KOPT-K1 (cell line): ENCODE data around the gene CGB7.

Source experiments
- H3K27ac ChIP-seq: fragments of 200-600 bp; sonication (generic); 2 replicates; pipeline ENCODE4 v1.5.1; 2016; ENCODE audit warnings: antibody characterized with exemption, mild to moderate bottlenecking, low read depth, low read length; ENCODE audit not compliant: poor library complexity, severe bottlenecking
- H3K36me3 ChIP-seq: fragments of 200-600 bp; sonication (generic); 2 replicates; pipeline ENCODE4 v1.5.1; 2017; ENCODE audit warnings: antibody characterized with exemption, mild to moderate bottlenecking, low read length, moderate library complexity; ENCODE audit not compliant: insufficient read depth
- H3K9me3 ChIP-seq: fragments of 200-600 bp; sonication (generic); 2 replicates; pipeline ENCODE4 v1.5.1; 2017; ENCODE audit warnings: antibody characterized with exemption, low read length, mild to moderate bottlenecking; ENCODE audit not compliant: insufficient read depth, poor library complexity, severe bottlenecking

CGB7 gene

DNA sequence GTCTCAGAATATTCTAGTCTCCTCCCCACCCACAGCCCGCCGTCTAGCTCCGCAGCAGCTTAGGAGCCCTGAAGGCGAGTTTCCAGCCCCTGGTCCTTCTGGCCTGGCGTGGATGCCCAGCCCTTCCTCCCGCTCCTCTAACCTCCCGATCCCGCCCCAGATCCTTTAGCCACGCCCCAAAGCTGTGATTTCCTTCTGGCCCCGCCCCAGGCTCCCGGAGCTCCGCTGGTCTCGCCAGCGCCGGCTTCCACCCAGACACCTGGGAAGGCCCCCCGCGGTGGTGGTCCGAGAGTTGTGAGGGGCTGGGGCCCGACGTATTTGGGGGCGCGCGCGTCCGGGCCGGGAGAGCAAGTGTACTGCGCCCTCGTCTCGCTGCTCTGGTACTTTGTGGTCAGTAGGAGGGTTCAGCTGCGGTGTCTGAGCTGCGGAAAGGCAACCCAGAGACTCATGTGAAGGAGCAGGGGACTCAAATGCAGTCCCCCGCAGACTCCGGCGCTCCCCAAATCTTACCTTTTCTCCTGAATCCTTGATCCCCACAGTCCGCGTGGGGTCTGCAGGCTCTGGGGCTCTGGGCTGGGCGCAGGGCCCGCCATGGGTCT is at the start of gene CGB7:
CGB7 (minus strand) TSS at position 114 of the 599 bp plus-strand sequence. CDS start 2,374 bp downstream, outside the sequence.
- H3K36me3 ChIP-seq, result no peaks in the 10 kb centered on the region
- H3K9me3 ChIP-seq, result no peaks in the 10 kb centered on the region
- no peak within 1 kb of the TSS for H3K27ac ChIP-seq

DNA sequence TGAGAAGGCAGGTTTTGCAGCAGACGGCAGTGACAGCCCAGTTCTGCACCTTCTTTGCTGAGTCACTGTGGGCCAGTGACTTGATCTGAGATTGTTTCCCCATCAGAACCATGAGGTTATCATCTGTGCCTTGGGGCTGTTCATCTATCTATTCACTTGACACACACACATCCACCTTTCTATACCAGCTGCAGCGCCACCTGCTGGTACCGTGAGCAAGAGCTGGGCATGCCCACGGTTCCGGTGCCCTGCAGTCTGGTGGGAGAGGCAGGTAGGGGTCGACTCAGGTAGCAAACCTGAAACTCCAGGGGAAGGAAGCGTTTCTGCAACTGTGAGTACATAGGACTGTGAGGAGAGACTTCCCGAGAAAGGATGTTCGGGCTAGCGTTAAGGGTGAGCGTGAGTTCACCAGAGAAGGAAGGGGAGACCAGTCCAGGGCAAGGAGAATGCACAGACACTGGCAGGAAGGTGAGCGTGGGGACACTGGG is 49.1 kb upstream of the CGB7 start:
- Histone ChIP-seq H3K9me3 (no peaks in the 10 kb centered on the region), H3K36me3 (peaks cover 85% of the 10 kb centered on the region), H3K27ac (no peak overlapping the region)

DNA sequence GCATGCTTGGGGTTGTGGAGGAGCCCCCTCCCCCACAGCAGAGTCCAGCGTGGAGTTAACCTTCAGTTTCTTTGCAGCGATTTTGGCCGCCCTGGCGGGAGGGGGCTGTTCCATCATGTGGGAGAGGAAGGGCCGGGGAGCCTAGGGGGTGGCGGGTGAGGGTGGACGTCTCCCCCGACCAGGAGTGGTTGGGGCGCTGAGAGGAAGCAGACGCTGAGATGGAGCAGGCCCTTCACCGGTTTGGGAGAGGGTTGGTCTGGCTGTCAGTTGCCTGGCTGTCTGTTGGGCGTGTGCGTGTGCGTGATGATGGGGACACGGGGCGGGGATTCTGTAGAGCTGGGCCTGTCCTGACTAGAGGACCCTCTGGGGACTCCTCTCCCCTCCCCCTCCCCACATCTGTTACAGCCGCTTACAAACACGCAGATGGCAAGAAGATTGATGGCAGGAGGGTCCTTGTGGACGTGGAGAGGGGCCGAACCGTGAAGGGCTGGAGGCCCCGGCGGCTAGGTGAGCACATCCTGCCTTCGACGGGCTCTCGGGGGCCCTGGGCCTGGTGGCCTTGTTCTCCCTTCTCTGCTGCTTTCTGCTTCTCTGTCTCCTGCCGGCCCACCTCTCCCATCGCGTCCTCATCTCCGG is 46.8 kb upstream of the CGB7 start:
- Histone ChIP-seq H3K9me3 (no peaks in the 10 kb centered on the region), H3K36me3 (peaks cover 100% of the 10 kb centered on the region), H3K27ac (no peak overlapping the region)

GRCh38 chr19:49103331-49104085 is 46.0 kb upstream of the CGB7 start:
- no peak overlapping the region for H3K27ac ChIP-seq
- H3K36me3 ChIP-seq, result peaks cover 100% of the 10 kb centered on the region
- H3K9me3 ChIP-seq, result no peaks in the 10 kb centered on the region

GRCh38 chr19:49102303-49102702 is 44.8 kb upstream of the CGB7 start:
- Histone ChIP-seq H3K9me3 (no peaks in the 10 kb centered on the region), H3K36me3 (peaks cover 100% of the 10 kb centered on the region), H3K27ac (peak overlapping the region; percentile 6)

DNA sequence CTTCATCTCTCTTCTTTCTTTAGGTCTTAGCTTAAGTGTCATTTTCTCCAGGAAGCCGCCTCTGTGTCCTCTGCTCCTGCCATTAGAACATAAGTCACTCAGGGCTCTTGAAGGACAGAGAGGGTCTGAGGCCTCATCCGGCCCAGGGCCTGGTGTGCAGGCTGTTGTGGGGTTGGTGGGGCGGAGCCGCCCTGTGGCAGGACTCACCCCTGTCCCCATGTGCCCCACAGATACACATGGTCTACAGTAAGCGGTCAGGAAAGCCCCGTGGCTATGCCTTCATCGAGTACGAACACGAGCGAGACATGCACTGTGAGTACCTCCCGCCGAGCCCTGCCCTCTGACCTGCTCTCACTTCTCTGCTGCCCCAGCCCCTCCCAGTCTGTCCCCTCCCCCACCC is 43.6 kb upstream of the CGB7 start:
- no peak overlapping the region for H3K27ac ChIP-seq
- H3K36me3 ChIP-seq, result peaks cover 100% of the 10 kb centered on the region
- H3K9me3 ChIP-seq, result no peaks in the 10 kb centered on the region

DNA sequence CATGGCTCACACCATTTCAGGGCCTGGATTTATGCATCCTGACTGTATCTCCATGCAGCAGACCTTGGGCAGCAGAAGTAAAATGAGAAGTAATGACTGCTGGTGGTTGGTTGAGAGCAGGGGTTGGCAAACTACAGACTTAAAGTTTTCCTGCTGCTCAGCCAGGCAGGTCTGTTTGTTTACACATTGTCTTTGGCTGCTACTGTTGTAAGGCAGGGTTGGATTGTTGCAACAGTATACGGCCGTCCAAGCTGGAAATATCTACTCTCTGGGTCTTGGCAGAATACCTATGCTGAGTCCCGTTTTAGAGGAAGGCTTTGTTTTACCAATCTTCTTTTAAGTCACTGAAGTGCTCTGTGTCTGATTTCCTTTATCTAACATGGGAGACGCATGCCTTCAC is 41.2 kb upstream of the CGB7 start:
- H3K36me3 ChIP-seq, result peaks cover 100% of the 10 kb centered on the region
- H3K9me3 ChIP-seq, result no peaks in the 10 kb centered on the region
- peak overlapping the region; percentile 82 for H3K27ac ChIP-seq

DNA sequence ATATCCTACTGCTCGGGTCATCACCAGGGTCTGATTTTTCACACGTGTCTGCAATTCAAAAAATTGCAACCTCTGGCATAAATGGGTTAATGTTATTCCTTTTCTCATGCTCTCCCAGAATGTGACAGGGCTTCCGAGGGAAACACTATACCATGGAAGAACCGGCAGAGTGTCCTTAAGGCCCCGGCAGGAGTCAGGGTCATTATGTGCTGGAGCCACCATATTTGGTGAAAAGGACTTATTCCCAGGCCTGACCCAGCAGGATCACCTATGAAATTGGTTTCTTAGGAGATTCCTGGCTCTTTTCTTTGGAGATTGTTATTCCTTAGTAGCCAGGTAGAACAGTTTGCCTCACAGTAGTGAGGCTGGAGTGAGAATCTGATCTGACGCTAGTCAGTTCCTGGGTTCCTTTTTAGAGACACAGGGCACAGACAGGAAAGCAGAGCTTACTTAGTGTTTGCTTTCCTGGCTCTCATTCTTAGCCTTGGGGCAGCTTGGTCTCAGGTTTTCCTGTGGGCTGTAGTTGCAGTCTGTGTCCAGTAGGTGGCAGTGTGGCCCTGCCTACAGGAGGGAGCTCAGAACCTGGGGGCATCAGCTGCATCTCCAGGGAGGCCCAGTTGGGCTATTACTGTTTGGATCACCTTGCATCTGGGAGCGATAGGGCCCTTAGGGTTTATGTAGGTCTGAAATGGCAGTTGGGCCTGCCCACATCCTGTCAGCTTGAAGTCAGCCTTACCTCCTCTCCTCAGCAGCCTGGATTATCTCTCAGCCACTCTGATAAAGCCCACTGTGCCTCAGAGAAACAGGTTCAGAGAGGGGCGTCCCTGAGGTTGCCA is 40.1 kb upstream of the CGB7 start:
- peaks cover 100% of the 10 kb centered on the region for H3K36me3 ChIP-seq
- peak overlapping the region; percentile 82 for H3K27ac ChIP-seq
- H3K9me3 ChIP-seq, result no peaks in the 10 kb centered on the region

GRCh38 chr19:49094505-49095482 is 37.2 kb upstream of the CGB7 start:
- Histone ChIP-seq H3K27ac (no peak overlapping the region), H3K36me3 (peaks cover 100% of the 10 kb centered on the region), H3K9me3 (no peaks in the 10 kb centered on the region)

DNA sequence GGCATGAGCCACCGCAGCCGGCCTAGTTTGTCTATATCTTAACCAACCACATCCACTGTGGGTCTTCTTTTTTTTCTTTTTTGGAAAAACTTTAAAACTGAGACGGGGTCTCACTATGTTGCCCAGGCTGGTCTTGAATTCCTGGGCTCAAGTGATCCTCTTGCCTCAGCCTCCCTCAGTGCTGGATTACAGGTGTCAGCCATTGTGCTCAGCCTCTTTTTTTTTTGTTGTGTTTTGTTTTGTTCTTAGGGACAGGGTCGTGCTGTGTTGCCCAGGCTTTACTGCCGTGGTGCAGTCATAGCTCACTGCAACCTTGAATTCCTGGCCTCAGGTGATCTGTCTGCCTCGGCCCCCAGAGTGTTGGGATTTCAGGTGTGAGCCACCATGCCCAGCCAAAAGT is 35.1 kb upstream of the CGB7 start:
- no peaks in the 10 kb centered on the region for H3K9me3 ChIP-seq
- peaks cover 98% of the 10 kb centered on the region for H3K36me3 ChIP-seq
- no peak overlapping the region for H3K27ac ChIP-seq

GRCh38 chr19:49091391-49092038 is 34.0 kb upstream of the CGB7 start:
- H3K27ac ChIP-seq, result no peak overlapping the region
- no peaks in the 10 kb centered on the region for H3K9me3 ChIP-seq
- H3K36me3 ChIP-seq, result peaks cover 98% of the 10 kb centered on the region

GRCh38 chr19:49086296-49086695 is 28.7 kb upstream of the CGB7 start:
- peak overlapping the region; percentile 87 for H3K27ac ChIP-seq
- no peaks in the 10 kb centered on the region for H3K9me3 ChIP-seq
- H3K36me3 ChIP-seq, result peaks cover 50% of the 10 kb centered on the region

DNA sequence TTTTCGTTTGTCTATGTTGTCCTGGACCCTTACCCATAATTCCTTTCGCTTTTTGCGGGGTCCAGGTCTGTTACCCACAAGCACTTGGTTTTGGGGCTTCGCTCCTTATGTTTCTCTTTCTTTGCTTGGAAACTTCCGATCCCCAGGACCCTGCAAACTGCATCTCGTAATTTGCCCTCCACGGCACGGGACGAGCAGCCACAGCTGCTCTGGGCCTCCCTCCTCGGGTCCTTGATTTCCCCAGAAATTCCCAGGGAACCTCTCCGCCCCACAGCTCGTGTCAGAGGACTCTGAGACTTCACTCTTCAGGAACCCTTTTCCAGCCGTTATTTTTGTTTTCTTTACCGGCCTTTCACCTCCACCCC is 28.3 kb upstream of the CGB7 start:
- H3K9me3 ChIP-seq, result no peaks in the 10 kb centered on the region
- H3K27ac ChIP-seq, result peak overlapping the region; percentile 87
- H3K36me3 ChIP-seq, result peaks cover 46% of the 10 kb centered on the region
